SU-DHL-6 (cell line): ENCODE measurements around the gene PPIP5K2.

Experiments used
- H2AFZ ChIP-seq: fragments of 200-600 bp; sonication (generic); 2 replicates; pipeline ENCODE4 v1.6.1; 2014; ENCODE audit warnings: low read depth, mild to moderate bottlenecking, moderate library complexity, mixed read lengths, antibody characterized with exemption, low read length; ENCODE audit not compliant: severe bottlenecking
- H3F3A ChIP-seq: fragments of 200-600 bp; shearing (Covaris generic); 2 replicates; pipeline ENCODE4 v1.6.0; 2016; ENCODE audit warnings: antibody characterized with exemption, mild to moderate bottlenecking; ENCODE audit not compliant: insufficient read depth
- H3K27ac ChIP-seq: fragments of 200-600 bp; sonication (generic); 2 replicates; pipeline ENCODE4 v1.5.1; 2016; ENCODE audit warnings: low read depth, mild to moderate bottlenecking, low read length, moderate library complexity, mixed read lengths
- H3K27me3 ChIP-seq: fragments of 200-600 bp; sonication (generic), shearing (Covaris generic); 2 replicates; pipeline ENCODE4 v1.6.0; 2014; ENCODE audit warnings: mild to moderate bottlenecking, low read length
- H3K36me3 ChIP-seq: fragments of 200-600 bp; sonication (generic); 2 replicates; pipeline ENCODE4 v1.6.1; 2014; ENCODE audit warnings: mild to moderate bottlenecking, low read length, mixed read lengths
- H3K4me2 ChIP-seq: fragments of 300-600, 200-600 bp; shearing (Covaris generic), sonication (generic); 2 replicates; pipeline ENCODE4 v1.6.0; 2014; ENCODE audit warnings: low read length, low read depth, mild to moderate bottlenecking; ENCODE audit not compliant: poor library complexity, severe bottlenecking
- H3K4me3 ChIP-seq: fragments of 200-600 bp; sonication (generic); 2 replicates; pipeline ENCODE4 v1.5.1; 2014; ENCODE audit warnings: antibody characterized with exemption, low read length, mild to moderate bottlenecking, mixed read lengths; ENCODE audit not compliant: insufficient read depth, poor library complexity, severe bottlenecking
- H3K79me2 ChIP-seq: fragments of 200-600 bp; sonication (generic); 2 replicates; pipeline ENCODE4 v1.6.1; 2014; ENCODE audit warnings: mild to moderate bottlenecking, low read length, moderate library complexity; ENCODE audit not compliant: insufficient read depth
- H3K9ac ChIP-seq: fragments of 200-600 bp; sonication (generic); 2 replicates; pipeline ENCODE4 v1.7.0; 2014; ENCODE audit warnings: mild to moderate bottlenecking, low read length
- H3K9me2 ChIP-seq: fragments of 200-600 bp; sonication (generic); replicated peaks from 2 replicates; pipeline ENCODE4 v1.6.1; 2014; ENCODE audit warnings: low read length; ENCODE audit not compliant: insufficient read depth
- H3K9me3 ChIP-seq: fragments of 200-600 bp; sonication (generic); 2 replicates; pipeline ENCODE4 v1.6.1; 2014; ENCODE audit warnings: low read length, mixed read lengths; ENCODE audit not compliant: insufficient read depth
- H4K20me1 ChIP-seq: fragments of 200-600 bp; sonication (generic); 2 replicates; pipeline ENCODE4 v1.6.1; 2014; ENCODE audit warnings: low read depth, mild to moderate bottlenecking, antibody characterized with exemption, low read length, moderate library complexity, mixed read lengths
- EZH2phosphoT487 ChIP-seq: fragments of 200-600 bp; sonication (generic), shearing (Covaris generic); conservative IDR thresholded peaks from 2 replicates; pipeline ENCODE4 v1.6.1; 2018; ENCODE audit warnings: mild to moderate bottlenecking, antibody characterized with exemption, low read length, moderate library complexity, mixed read lengths
- TF ChIP-seq, protein P1 (sequence below): fragments of 200-600 bp; sonication (generic); IDR thresholded peaks from one replicate; pipeline ENCODE4 v1.5.1; 2017; ENCODE audit warnings: antibody characterized with exemption, mild to moderate bottlenecking, low read length, moderate library complexity; ENCODE audit not compliant: insufficient read depth, poor library complexity, severe bottlenecking

The PPIP5K2 gene

DNA sequence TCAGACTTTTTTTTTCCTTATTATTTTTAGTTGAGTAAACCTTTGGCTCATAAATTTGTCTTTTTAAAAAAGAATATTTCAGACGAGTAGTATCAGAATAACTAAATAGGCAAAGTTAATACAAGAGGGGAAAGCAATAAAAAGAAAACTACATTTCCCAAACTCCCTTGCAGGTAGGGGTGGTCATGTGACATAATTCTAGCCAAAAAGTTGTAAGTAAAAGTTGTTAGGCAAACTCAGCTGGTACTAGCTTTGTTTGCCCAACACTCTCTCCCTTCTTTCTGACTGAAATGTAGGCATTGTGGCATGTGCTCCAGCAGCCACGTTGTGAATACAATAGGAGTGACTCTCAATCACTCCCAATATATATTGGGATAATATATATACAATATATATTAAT, 21.1 kb upstream of the PPIP5K2 start:
- Histone ChIP-seq H4K20me1 (no peaks in the 10 kb centered on the region), H3K27ac (no peak overlapping the region), H3F3A (peaks cover 4% of the 10 kb centered on the region; the same call in 1 of the 2 replicates), H2AFZ (no peak overlapping the region), H3K4me2 (no peak overlapping the region), H3K9me3 (no peaks in the 10 kb centered on the region), H3K9me2 (no peaks in the 10 kb centered on the region), H3K79me2 (no peaks in the 10 kb centered on the region), H3K4me3 (no peak overlapping the region), H3K36me3 (no peaks in the 10 kb centered on the region; the same call in 1 of the 2 replicates), H3K27me3 (no peaks in the 10 kb centered on the region), H3K9ac (no peak overlapping the region)
- TF ChIP-seq, protein P1, sequence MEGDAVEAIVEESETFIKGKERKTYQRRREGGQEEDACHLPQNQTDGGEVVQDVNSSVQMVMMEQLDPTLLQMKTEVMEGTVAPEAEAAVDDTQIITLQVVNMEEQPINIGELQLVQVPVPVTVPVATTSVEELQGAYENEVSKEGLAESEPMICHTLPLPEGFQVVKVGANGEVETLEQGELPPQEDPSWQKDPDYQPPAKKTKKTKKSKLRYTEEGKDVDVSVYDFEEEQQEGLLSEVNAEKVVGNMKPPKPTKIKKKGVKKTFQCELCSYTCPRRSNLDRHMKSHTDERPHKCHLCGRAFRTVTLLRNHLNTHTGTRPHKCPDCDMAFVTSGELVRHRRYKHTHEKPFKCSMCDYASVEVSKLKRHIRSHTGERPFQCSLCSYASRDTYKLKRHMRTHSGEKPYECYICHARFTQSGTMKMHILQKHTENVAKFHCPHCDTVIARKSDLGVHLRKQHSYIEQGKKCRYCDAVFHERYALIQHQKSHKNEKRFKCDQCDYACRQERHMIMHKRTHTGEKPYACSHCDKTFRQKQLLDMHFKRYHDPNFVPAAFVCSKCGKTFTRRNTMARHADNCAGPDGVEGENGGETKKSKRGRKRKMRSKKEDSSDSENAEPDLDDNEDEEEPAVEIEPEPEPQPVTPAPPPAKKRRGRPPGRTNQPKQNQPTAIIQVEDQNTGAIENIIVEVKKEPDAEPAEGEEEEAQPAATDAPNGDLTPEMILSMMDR: no peak
- TF ChIP-seq EZH2phosphoT487: no peak

DNA sequence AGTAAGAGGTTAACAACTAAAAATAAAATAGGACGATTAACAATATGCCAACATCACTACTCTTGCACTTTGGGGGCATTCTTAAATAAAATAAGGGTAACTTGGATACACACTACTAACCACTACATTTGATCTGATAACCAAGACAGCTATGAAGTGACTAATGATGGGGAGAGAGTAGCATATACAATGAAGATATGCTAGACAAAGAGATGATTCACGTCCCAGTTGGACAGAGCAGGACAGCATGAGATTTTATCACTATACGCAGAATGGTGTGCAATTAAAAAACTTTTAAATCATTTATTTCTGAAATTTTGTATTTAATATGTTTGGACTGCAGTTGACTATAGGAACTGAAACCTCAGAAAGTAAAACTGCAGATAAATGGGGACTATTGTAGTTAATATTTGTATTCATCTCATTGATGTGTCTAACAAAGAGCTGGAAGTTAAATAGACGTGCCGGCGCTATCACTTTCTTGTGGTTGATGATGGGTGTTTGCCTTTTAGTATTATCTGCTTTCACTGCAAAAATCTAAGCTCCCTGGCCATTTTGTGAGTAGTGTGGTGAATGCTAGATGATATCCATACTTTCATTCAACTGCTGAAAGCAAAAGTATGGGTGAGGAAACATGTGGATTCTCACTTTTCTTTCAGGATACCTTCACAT, 18.9 kb upstream of the PPIP5K2 start:
- Histone ChIP-seq H3K27me3 (no peaks in the 10 kb centered on the region), H3F3A (peaks cover 4% of the 10 kb centered on the region; the same call in 1 of the 2 replicates), H3K9me2 (no peaks in the 10 kb centered on the region), H3K4me3 (no peak overlapping the region), H3K79me2 (no peaks in the 10 kb centered on the region), H3K9ac (no peak overlapping the region), H3K4me2 (no peak overlapping the region), H3K36me3 (peaks cover 4% of the 10 kb centered on the region; the same call in 1 of the 2 replicates), H3K9me3 (no peaks in the 10 kb centered on the region), H2AFZ (no peak overlapping the region), H3K27ac (no peak overlapping the region), H4K20me1 (no peaks in the 10 kb centered on the region)
- TF ChIP-seq EZH2phosphoT487: no peak
- TF ChIP-seq, protein P1: no peak

- H4K20me1 ChIP-seq: no peaks in the 10 kb centered on the region
- H2AFZ ChIP-seq: no peak overlapping the region
- H3K4me2 ChIP-seq: no peak overlapping the region
- H3F3A ChIP-seq: peaks cover 4% of the 10 kb centered on the region; the same call in 1 of the 2 replicates
- H3K4me3 ChIP-seq: no peak overlapping the region
- H3K9me3 ChIP-seq: no peaks in the 10 kb centered on the region
- H3K36me3 ChIP-seq: peaks cover 4% of the 10 kb centered on the region; the same call in 1 of the 2 replicates
- no peak overlapping the region for H3K9ac ChIP-seq
- no peaks in the 10 kb centered on the region for H3K27me3 ChIP-seq
- H3K79me2 ChIP-seq: no peaks in the 10 kb centered on the region
- TF ChIP-seq, protein P1: no peak
- TF ChIP-seq EZH2phosphoT487: no peak
- H3K9me2 ChIP-seq: no peaks in the 10 kb centered on the region
- H3K27ac ChIP-seq: no peak overlapping the region
Observed at GRCh38 chr5:103102234-103102633, 17.9 kb upstream of the PPIP5K2 start.
